C4-2B (cell line): Measurements from ENCODE around the gene FOXN3.

Experiments used
- ZFX ChIP-seq: fragments of 450-650 bp; IDR thresholded peaks from 2 replicates; pipeline ENCODE4 v1.6.1; 2017
- TF ChIP-seq, protein P1 (sequence below): fragments of 450-650 bp; conservative IDR thresholded peaks from 2 replicates; pipeline ENCODE4 v1.5.1; 2017; ENCODE audit warnings: mild to moderate bottlenecking

GRCh38 chr14:89225607-89226006 is 191.4 kb downstream of the FOXN3 start:
- TF ChIP-seq, protein P1, sequence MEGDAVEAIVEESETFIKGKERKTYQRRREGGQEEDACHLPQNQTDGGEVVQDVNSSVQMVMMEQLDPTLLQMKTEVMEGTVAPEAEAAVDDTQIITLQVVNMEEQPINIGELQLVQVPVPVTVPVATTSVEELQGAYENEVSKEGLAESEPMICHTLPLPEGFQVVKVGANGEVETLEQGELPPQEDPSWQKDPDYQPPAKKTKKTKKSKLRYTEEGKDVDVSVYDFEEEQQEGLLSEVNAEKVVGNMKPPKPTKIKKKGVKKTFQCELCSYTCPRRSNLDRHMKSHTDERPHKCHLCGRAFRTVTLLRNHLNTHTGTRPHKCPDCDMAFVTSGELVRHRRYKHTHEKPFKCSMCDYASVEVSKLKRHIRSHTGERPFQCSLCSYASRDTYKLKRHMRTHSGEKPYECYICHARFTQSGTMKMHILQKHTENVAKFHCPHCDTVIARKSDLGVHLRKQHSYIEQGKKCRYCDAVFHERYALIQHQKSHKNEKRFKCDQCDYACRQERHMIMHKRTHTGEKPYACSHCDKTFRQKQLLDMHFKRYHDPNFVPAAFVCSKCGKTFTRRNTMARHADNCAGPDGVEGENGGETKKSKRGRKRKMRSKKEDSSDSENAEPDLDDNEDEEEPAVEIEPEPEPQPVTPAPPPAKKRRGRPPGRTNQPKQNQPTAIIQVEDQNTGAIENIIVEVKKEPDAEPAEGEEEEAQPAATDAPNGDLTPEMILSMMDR: no peak
- TF ChIP-seq ZFX: no peak
